ENCODE measurements around the gene PPP1R18. TPM values are rescaled to one million over a fixed set of nuclear protein-coding genes. Genes with fewer than 3 reads are reported as not detected.
A peak's percentile ranks its signal among the peaks of the same experiment; 100 is the strongest.
"Not testable (repeated sequence)": the region's sequence is repeated elsewhere in the genome, so short reads cannot be mapped to it uniquely, and the experiment has no call there.

The PPP1R18 gene
- total RNA-seq, 4 donors from 2014 or later, result 4.7 to 52.8 (median 9.0) TPM

DNA sequence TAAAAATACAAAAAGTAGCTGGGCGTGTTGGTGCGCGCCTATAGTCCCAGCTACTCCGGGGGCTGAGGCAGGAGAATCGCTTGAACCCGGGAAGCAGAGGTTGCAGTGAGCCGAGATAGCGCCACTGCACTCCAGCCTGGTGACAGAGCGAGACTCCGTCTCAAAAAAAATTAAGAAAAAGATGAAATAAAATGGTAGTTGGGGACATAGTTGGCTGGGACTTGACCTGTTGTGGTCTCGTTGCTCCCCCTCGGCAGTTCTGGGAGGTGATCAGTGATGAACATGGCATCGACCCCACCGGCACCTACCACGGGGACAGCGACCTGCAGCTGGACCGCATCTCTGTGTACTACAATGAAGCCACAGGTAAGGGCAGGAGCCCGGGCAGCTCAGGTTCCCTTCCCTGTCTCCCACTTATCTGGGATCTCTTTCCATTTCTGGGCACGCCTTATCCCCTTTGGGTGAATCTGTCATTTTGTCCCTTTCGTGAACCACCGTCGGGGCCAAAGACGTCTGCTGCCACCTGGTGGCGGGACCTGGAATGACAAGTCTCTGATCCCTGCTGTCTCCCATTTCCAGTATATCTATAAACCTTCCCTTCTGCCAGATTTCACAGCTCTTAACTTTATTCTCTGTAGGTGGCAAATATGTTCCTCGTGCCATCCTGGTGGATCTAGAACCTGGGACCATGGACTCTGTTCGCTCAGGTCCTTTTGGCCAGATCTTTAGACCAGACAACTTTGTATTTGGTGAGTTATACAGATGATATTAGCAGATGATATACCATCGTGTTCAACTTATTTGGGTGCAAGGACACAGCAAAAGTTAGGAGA is 36.1 kb upstream of the PPP1R18 start:
- Histone ChIP-seq H3K36me3 (peaks cover 0 to 48% (median 0%) of the 10 kb centered on the region in 3 donors), H3K27ac (peak overlapping the region; percentile 90 to 95 (median 92)), H3K27me3 (no peaks in the 10 kb centered on the region), H3K4me1 (peaks cover 0 to 38% (median 4%) of the 10 kb centered on the region in 4 donors), H3K9me3 (no peaks in the 10 kb centered on the region), H3K4me3 (peak overlapping the region; percentile 69 to 71 (median 70))
- peak; percentile 81 to 94 (median 91) for DNase-seq
- TF ChIP-seq POLR2A (IDR thresholded peaks at IDR 0.05), result no peak
- TF ChIP-seq, protein P1, sequence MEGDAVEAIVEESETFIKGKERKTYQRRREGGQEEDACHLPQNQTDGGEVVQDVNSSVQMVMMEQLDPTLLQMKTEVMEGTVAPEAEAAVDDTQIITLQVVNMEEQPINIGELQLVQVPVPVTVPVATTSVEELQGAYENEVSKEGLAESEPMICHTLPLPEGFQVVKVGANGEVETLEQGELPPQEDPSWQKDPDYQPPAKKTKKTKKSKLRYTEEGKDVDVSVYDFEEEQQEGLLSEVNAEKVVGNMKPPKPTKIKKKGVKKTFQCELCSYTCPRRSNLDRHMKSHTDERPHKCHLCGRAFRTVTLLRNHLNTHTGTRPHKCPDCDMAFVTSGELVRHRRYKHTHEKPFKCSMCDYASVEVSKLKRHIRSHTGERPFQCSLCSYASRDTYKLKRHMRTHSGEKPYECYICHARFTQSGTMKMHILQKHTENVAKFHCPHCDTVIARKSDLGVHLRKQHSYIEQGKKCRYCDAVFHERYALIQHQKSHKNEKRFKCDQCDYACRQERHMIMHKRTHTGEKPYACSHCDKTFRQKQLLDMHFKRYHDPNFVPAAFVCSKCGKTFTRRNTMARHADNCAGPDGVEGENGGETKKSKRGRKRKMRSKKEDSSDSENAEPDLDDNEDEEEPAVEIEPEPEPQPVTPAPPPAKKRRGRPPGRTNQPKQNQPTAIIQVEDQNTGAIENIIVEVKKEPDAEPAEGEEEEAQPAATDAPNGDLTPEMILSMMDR (IDR thresholded peaks at IDR 0.05), result peak; percentile 96 to 99 (median 98)

DNA sequence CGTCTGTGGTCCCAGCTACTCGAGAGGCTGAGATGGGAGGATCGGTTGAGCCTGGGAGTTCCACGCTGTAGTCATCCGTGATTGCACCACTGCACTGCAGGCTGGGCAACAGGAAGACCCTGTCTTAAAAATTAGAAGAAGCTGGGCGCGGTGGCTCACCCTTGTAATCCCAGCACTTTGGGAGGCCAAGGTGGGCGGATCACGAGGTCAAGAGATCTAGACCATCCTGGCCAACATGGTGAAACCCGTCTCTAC is 35.5 kb upstream of the PPP1R18 start:
- H3K27ac ChIP-seq, result peak overlapping the region; percentile 90 to 95 (median 92)
- H3K9me3 ChIP-seq, H3K27me3 ChIP-seq: not testable (repeated sequence)
- peak in 2 of 3 donors; percentile 25 to 61 for DNase-seq
- peaks cover 0 to 38% (median 4%) of the 10 kb centered on the region in 4 donors for H3K4me1 ChIP-seq
- H3K36me3 ChIP-seq, result peaks cover 0 to 43% (median 0%) of the 10 kb centered on the region in 3 donors
- peak overlapping the region; percentile 69 to 71 (median 70) for H3K4me3 ChIP-seq

DNA sequence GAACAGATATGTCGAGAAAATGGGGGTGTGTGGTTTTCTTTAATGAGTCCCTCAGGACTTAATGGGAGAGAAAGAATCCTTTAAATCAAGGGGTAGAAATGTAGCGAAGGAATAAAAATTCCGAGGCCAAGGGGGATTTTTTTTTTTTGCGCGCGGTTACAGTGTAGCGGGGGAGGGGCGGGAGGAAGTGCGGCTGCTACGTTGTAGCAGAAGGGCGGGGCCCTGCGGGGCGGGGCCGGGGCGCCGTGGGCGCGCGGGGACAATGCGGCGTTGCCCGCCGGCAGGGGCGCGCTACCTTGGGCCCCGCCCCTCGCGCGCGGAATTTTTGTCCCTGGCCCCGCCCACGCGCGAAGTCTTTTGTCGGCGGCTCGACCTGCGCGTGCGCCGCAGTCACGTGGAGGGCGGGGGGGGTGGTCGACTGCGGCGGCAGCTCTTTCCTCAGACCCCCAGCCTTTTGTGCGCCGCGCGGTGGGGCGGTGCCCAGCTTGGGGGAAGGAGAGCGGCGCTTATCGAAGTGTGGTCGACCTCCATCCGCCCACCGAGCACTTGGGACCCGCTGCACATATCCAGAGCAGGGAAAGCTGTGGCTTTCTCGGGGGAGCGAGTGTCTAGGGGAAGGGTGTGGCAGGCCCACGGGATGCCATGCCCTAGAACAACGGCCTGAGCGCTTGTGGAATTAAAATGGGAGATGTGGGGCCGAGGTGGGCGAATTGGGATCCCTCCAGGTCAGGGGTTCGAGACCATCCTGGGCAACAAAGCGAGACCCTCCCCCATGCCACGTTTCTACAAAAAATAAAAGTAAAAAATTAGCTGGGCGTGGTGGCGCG is 35.0 kb upstream of the PPP1R18 start:
- Histone ChIP-seq H3K4me1 (peaks cover 0 to 41% (median 5%) of the 10 kb centered on the region in 4 donors), H3K36me3 (peaks cover 0 to 38% (median 0%) of the 10 kb centered on the region in 3 donors), H3K27me3 (no peaks in the 10 kb centered on the region), H3K9me3 (no peaks in the 10 kb centered on the region), H3K27ac (peak overlapping the region; percentile 90 to 95 (median 92)), H3K4me3 (peak overlapping the region; percentile 69 to 71 (median 70))
- DNase-seq, result peak; percentile 89 to 96 (median 93)
- TF ChIP-seq, protein P1 (IDR thresholded peaks at IDR 0.05), result peak; percentile 54 to 77 (median 64)
- no peak for TF ChIP-seq POLR2A (IDR thresholded peaks at IDR 0.05)

DNA sequence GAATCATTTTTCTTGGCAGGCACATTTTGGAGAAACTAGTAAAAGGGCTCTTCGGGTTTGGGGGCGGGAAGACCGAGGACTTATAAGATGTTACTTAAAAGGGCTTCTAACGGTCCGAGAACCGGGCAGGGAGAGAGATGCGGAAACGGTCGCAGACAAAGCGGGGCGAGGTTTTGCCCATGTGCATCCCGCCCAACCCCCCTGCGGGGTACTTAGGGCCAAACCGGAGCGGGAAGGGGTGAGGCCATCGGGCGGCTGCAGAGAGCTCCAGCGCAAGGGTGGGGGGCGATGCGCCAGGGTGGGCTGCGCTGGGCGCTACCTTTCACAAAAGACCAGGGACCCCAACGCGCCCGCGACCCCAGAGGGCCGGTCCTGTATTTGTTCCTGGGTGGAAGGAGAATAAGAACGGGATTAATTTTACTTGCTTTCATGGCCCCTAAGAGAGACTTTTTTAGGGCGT is 34.3 kb upstream of the PPP1R18 start:
- H3K27me3 ChIP-seq, result no peaks in the 10 kb centered on the region
- peak overlapping the region; percentile 69 to 71 (median 70) for H3K4me3 ChIP-seq
- peaks cover 0 to 46% (median 7%) of the 10 kb centered on the region in 4 donors for H3K4me1 ChIP-seq
- no peaks in the 10 kb centered on the region for H3K9me3 ChIP-seq
- H3K27ac ChIP-seq, result peak overlapping the region; percentile 90 to 95 (median 92)
- TF ChIP-seq POLR2A (IDR thresholded peaks at IDR 0.05), result no peak
- TF ChIP-seq, protein P1 (IDR thresholded peaks at IDR 0.05), result no peak
- peaks cover 0 to 31% (median 0%) of the 10 kb centered on the region in 3 donors for H3K36me3 ChIP-seq
- peak; percentile 79 to 90 (median 85) for DNase-seq

DNA sequence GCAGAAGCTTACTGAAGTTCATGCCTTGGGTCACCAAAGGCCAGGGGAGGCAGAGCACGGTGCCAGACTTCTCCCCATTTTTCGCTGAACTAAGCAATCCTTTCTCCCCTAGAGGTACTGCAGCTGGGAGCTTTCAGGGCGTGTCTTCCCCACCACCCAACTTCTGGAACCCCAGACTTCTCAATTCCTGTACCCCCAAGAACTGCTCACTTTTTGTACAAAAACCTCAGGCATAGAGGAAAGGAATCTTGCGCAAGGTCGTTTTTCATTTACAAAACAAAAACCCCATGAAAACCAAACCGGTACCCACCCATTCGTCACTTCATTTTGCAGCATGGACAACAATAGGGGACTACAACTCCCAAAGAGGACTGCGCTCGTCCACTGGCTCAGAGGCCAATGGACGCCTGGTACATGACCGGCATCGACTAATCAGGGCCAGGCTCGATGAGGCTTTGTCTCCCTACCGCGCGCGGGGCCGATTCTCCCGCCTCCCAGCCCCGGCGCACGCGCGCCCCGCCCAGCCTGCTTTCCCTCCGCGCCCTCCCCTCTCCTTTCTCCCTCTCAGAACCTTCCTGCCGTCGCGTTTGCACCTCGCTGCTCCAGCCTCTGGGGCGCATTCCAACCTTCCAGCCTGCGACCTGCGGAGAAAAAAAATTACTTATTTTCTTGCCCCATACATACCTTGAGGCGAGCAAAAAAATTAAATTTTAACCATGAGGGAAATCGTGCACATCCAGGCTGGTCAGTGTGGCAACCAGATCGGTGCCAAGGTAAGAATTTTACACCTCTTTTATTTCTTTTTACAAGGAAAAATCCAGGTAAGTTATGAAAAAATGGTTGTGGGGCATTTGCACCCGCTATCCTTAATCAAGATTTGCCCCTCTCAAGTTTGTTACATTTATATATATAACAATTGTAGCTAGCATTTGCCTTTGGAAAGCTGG is 33.6 kb upstream of the PPP1R18 start, which contains the start of gene TUBB:
Gene TUBB, plus strand, starts transcription at position 562 of the 947 bp plus-strand sequence. Its CDS starts 155 bp downstream, at position 717.
- Histone ChIP-seq H3K4me1 (peaks cover 0 to 46% (median 7%) of the 10 kb centered on the region in 4 donors), H3K9me3 (no peaks in the 10 kb centered on the region), H3K4me3 (peak within 1 kb of the TSS; percentile 69 to 71 (median 70)), H3K36me3 (peaks cover 0 to 24% (median 0%) of the 10 kb centered on the region in 3 donors), H3K27me3 (no peaks in the 10 kb centered on the region), H3K27ac (peak within 1 kb of the TSS; percentile 90 to 95 (median 92))
- TF ChIP-seq POLR2A (IDR thresholded peaks at IDR 0.05), result peak; percentile 92 to 95
- TF ChIP-seq, protein P1 (IDR thresholded peaks at IDR 0.05), result peak in 3 of 6 experiments; percentile 26 to 40 (median 30)
- peak; percentile 95 to 99 (median 97) for DNase-seq
